ENCODE data around the gene TSC22D3. TPM values are rescaled to one million over a fixed set of nuclear protein-coding genes. Genes with fewer than 3 reads are reported as not detected.

The TSC22D3 gene
- 60.5 and 84.5 TPM in 2 replicates for polyA plus RNA-seq

GRCh38 chrX:107775734-107776511 lies at the start of gene TSC22D3:
Gene TSC22D3, minus strand, starts transcription at chrX:107775787. Its CDS starts 368 bp downstream, at chrX:107775419.

GRCh38 chrX:107777536-107777832 lies 1.9 kb upstream of the TSC22D3 start, which contains the start of gene NCBP2L:
Gene NCBP2L, plus strand, starts transcription at chrX:107777733. Its CDS starts 16,488 bp downstream, at chrX:107794221.

Other genes starting within 250 kb of the TSC22D3 start
- 30.1 and 34.1 TPM in 2 replicates for gene PRPS1, start 147.3 kb downstream of the TSC22D3 start, polyA plus RNA-seq
- gene NCBP2L, start 1.9 kb upstream of the TSC22D3 start, polyA plus RNA-seq: 1.4 TPM in 1 of 2 replicates, not detected in the other
- 2.7 and 5.4 TPM in 2 replicates for gene MID2, start 50.1 kb upstream of the TSC22D3 start, polyA plus RNA-seq
- gene TEX13B, start 206.6 kb upstream of the TSC22D3 start, polyA plus RNA-seq: not detected in 2 replicates

Measured in Purkinje cell (primary cell).